HUES48 (cell line): ENCODE data around the gene PTGES2.

ENCODE experiments used
- H3K27ac ChIP-seq: one replicate; pipeline ENCODE4 v1.7.0; 2013; ENCODE audit warnings: low read depth, low read length, inconsistent platforms
- H3K27me3 ChIP-seq: 2 replicates; pipeline ENCODE4 v1.6.1; 2013; ENCODE audit warnings: mild to moderate bottlenecking, low read length; ENCODE audit not compliant: control insufficient read depth, insufficient read depth
- H3K36me3 ChIP-seq: 2 replicates; pipeline ENCODE4 v1.6.1; 2013; ENCODE audit warnings: low read length; ENCODE audit not compliant: control insufficient read depth, insufficient read depth
- H3K4me1 ChIP-seq: 2 replicates; pipeline ENCODE4 v1.6.1; 2013; ENCODE audit warnings: mild to moderate bottlenecking, low read length; ENCODE audit not compliant: control insufficient read depth, insufficient read depth
- H3K4me3 ChIP-seq: 2 replicates; pipeline ENCODE4 v1.5.1; 2013; ENCODE audit warnings: mild to moderate bottlenecking, low read depth, low read length
- H3K9ac ChIP-seq: 2 replicates; pipeline ENCODE4 v1.6.1; 2013; ENCODE audit warnings: mild to moderate bottlenecking, low read depth, low read length, moderate library complexity
- H3K9me3 ChIP-seq: 2 replicates; pipeline ENCODE4 v1.6.1; 2013; ENCODE audit warnings: low read length; ENCODE audit not compliant: control insufficient read depth, insufficient read depth

PTGES2 gene

DNA sequence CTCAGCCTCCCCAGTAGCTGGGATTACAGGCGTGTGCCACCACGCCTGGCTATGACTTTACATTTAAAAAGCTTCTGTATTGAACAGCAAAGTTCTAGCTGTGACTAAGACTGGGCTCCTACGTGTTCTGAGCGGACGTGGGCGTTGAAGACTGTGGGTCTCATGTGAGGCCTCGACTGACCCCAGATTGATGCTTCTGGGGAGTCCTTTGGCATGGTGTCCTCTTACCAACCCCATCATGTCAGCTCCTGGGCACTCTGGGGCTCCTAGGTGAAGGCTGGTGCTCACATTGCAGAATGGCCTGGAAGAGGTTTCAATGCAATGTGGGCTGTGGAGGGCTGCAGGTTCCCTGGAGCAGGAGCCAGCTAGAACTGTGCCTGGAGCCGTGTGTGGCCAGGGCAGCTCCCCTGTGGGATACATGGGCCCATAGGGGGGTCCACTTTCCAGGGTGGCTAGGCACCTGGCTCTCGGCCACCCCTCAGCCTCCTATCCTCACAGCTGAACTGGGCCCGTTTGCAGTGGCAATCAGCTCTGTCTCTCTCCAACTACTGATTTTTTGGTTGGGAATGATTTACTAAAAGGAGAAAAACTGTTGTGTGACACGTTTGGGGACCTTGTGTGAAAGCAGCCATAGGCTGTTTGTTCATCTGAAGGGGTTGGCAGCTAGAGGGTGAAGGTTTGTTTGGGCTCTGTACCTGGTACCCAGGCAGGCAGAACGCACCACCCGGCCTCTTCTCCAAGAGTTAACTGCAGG, 29.8 kb downstream of the PTGES2 start:
- Histone ChIP-seq H3K27me3 (no peaks in the 10 kb centered on the region), H3K4me1 (peaks cover 30% of the 10 kb centered on the region), H3K4me3 (peak overlapping the region; percentile 69; the same call in 1 of the 2 replicates), H3K27ac (peak overlapping the region; percentile 98), H3K9ac (peak overlapping the region; percentile 45; the same call in 1 of the 2 replicates), H3K36me3 (peaks cover 19% of the 10 kb centered on the region), H3K9me3 (no peaks in the 10 kb centered on the region)

DNA sequence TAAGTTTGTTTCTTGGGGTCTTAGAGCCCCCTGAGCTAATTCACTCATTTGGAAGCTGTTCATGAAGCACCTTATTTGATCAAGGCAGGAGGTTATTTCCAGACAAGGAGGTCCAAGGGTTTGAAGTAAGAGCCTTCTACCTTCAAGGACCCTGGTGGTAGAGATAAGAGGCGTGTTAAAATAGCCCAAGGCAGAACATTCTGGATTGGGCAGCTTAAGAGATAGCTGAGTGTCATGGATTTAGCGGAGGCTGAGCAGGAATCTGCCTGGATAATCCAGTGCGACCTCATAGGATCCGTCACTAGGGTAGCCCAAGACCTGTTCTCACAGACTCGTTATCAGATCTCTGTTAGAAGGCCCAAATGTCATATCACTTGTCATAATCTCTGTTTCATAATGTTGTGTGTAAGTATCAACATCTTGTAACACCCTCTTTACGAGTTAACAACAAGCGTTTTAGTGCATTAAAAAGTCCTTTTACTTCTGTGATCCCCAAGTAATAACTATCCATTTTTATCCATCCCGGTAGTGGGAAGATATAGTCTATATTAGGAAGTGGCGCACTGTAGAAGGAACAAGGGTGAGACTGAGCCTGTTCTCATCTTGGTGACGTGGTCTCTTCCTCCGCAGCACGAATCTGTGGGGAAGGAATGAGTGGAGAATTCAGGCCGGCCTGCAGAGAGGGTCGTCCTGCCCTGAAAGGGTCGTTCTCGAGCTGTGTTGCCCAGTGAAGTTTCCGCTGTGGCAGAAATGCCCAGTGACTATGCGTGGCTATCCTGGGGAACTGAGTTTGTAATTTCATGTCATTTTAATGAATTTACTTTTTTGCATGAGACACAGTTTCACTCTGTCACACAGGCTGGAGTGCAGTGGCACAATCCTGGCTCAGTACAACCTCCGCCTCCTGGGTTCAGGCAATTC, 30.7 kb downstream of the PTGES2 start:
- peaks cover 26% of the 10 kb centered on the region for H3K4me1 ChIP-seq
- no peak overlapping the region for H3K27ac ChIP-seq
- no peaks in the 10 kb centered on the region for H3K27me3 ChIP-seq
- peaks cover 11% of the 10 kb centered on the region for H3K36me3 ChIP-seq
- H3K9me3 ChIP-seq = no peaks in the 10 kb centered on the region
- H3K4me3 ChIP-seq = no peak overlapping the region
- H3K9ac ChIP-seq = no peak overlapping the region

DNA sequence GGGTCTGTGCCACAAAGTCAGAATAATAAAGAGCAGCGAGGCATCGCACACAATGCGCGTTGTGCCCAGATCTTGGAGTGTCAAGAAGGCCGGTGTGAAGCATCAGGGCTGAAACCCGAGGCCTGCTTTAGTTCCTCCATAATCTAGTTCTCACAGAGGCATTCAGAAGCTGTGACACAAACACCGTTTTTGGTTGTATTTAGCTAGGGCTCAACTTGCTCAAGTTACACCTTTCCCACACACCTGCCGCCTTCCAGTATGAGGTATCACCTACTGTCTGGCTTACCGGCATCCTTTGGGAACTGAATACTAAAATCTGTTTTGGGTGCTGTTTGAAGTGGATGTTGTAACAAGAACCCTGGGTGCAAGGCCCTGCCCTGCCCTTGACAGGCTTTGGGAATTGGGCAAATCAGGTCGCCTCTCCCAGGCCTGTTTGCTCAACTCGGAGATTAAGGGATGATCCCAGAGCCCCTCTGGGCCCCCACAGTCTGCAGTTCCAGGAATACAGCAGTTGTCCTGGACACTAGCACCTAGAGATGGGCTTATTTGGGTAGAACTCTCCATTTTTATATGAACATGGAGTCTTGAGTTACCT, 32.5 kb downstream of the PTGES2 start:
- peaks cover 24% of the 10 kb centered on the region for H3K4me1 ChIP-seq
- no peaks in the 10 kb centered on the region for H3K36me3 ChIP-seq
- H3K27ac ChIP-seq = no peak overlapping the region
- H3K9me3 ChIP-seq = no peaks in the 10 kb centered on the region
- H3K4me3 ChIP-seq = no peak overlapping the region
- H3K27me3 ChIP-seq = no peaks in the 10 kb centered on the region
- no peak overlapping the region for H3K9ac ChIP-seq

DNA sequence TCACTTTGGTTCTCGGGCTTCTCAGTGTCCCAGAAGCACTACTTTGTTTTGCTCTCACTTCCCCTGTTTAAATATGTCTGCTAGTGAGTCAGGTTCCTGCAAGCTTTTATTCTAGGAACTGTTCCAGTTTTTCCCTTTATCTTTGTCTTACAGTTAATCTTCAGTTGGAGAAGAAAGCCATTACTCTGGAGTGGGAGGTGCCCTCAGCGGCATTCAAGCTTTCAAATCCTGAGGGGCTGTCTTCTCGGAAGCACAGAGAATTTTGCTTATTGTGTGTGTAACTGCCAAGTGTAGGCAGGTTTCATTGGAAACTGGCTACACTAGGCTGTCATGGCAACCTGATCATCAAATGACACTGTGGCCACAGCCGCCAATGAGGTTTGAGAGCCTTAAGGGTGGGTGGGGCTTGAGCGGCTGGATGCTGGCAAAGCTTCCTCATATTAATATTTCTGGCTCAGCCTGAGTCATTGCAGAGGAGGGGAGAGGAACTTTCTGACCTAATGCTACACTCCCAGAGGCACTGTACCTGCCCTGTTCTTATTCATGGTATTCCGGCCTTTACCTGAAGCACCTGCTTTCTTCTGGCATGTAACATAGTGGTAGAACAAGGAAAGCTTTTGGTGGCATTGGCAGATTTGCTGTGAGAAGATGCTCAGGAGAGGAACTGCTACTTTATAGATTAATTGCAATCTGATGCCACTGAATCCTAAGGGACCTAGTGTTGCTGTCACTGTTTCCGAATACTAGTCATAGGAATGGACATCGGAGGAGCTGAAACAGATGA, 33.2 kb downstream of the PTGES2 start:
- no peak overlapping the region for H3K4me3 ChIP-seq
- no peaks in the 10 kb centered on the region for H3K9me3 ChIP-seq
- H3K9ac ChIP-seq = no peak overlapping the region
- H3K27me3 ChIP-seq = no peaks in the 10 kb centered on the region
- H3K27ac ChIP-seq = peak overlapping the region; percentile 58
- H3K4me1 ChIP-seq = peaks cover 17% of the 10 kb centered on the region
- H3K36me3 ChIP-seq = no peaks in the 10 kb centered on the region

DNA sequence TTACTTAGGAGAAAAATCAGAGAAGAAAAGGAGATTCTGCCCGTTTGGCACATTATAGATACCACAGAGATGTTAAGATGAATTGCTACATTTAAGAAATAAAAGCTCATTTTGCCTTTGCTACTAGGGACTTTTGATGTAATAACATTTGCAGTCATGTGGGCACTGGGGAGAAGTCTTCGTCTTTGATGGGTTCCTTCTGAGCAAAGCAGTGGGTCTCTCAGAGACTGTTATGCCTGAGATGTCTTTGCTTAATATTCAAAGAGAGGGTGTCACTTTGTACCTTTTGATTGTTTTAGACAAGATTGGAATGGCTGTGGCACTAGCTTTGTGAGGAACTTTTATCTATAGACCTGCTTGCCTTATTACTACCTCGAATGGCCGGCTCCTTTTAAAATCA, 34.5 kb downstream of the PTGES2 start:
- Histone ChIP-seq H3K36me3 (no peaks in the 10 kb centered on the region), H3K27me3 (no peaks in the 10 kb centered on the region), H3K27ac (no peak overlapping the region), H3K4me1 (peaks cover 11% of the 10 kb centered on the region), H3K9ac (no peak overlapping the region), H3K9me3 (no peaks in the 10 kb centered on the region), H3K4me3 (no peak overlapping the region)

DNA sequence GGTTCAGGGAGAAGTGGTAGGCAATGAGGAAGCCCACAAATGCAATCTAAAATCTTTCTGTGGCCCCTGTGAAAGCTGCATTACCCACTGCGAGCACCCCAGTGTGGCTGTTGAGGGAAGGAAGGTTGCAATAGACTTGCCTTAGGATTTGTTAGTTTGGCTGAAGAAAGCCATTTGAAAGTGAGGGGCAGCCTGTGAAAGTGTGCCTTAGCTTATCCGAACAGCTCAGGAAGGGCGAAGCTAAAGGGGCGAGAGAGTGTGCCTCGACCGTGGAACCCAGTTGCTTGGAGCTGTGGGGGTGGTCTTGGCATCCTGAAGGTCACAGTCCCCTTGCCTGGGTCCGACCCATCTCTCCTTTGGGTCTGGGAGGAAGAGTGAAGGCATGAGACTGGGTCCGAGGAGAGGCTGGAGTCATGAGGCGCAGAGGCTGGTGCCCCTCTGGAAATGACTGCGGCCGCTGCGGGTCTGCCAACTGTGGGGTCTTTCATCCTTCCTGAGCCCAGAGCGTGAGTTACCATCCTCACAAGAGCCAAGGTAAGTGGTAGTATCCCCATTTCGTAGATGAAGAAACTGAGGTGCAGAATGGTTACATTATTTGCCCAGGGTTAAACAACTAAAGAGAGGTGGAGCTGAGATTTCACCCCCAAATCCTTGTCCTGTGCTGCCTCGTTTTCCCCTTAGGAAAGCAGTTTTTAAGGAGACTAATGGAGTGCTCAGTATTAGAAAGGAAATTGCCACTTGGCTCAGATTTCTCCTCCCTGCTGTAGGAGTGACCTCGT, 35.1 kb downstream of the PTGES2 start:
- no peak overlapping the region for H3K27ac ChIP-seq
- no peaks in the 10 kb centered on the region for H3K9me3 ChIP-seq

DNA sequence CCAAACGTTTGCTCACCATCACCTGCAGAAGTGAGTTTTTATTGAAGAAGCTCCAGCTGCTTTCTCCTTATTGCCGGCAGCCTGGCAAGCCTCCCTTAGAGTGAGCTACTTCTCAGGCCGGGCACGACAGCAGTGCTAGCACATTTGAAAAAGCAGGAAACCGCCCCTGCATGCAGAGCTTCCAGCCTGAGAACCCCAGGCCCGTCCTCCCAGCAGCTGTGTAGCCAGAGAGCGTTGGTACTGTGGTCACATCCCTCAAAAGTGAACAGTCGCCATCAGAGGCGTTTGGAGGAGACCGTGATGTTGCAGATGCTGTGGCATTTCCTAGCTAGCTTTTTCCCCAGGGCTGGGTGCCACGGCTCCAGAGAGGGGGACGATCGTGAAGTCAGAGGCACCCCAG, 36.0 kb downstream of the PTGES2 start:
- Histone ChIP-seq H3K4me3 (no peak overlapping the region), H3K9ac (no peak overlapping the region), H3K4me1 (peaks cover 4% of the 10 kb centered on the region), H3K36me3 (no peaks in the 10 kb centered on the region), H3K27me3 (no peaks in the 10 kb centered on the region), H3K27ac (no peak overlapping the region), H3K9me3 (no peaks in the 10 kb centered on the region)

More for the DNA sequence above, 35.1 kb downstream of the PTGES2 start:
- no peak overlapping the region for H3K9ac ChIP-seq
- H3K27me3 ChIP-seq = no peaks in the 10 kb centered on the region
- H3K4me3 ChIP-seq = no peak overlapping the region
- peaks cover 5% of the 10 kb centered on the region for H3K4me1 ChIP-seq
- no peaks in the 10 kb centered on the region for H3K36me3 ChIP-seq

DNA sequence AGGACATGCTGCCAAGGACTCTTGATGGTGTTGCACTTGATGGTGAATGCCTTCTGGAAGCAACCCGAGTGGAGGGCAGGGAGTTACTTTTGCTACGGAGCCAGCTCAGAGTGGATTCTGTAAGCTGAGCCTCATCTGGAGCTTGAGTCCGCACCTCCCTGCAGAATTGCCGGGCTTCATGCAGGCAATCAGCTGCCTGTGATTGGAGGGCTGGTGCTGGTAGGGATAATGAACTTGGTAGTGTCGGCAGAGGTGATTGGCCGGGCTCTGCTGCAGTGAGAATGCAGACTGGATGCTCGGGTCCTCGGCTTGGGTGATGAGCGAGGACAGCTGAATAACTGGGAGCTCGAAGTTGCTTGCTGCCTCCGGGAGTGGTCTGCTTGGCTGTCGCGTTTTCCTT, 36.4 kb downstream of the PTGES2 start:
- Histone ChIP-seq H3K27me3 (no peaks in the 10 kb centered on the region), H3K4me1 (peaks cover 4% of the 10 kb centered on the region), H3K9ac (no peak overlapping the region), H3K36me3 (no peaks in the 10 kb centered on the region), H3K4me3 (no peak overlapping the region), H3K9me3 (no peaks in the 10 kb centered on the region), H3K27ac (no peak overlapping the region)

DNA sequence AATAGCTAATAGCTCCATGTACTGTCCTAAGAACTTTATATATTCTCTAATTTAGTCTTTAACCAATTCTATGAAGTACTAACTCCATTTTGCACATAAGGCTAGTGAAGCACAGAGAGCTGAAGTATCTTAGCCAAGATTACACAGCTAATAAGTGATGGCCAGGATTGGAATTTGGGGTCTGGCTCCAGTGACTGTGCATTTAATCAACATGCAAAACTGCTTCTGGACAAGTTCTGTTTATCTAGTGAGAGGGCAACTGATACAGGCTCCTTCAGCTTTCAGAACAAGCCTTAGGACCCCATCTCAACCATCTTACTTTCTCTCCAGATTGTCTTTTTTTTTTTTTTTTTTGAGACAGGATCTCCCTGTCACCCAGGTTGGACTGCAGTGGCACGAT, 38.2 kb downstream of the PTGES2 start:
- Histone ChIP-seq H3K9ac (no peak overlapping the region), H3K36me3 (no peaks in the 10 kb centered on the region), H3K9me3 (no peaks in the 10 kb centered on the region), H3K4me1 (peaks cover 4% of the 10 kb centered on the region), H3K27ac (no peak overlapping the region), H3K4me3 (no peak overlapping the region), H3K27me3 (no peaks in the 10 kb centered on the region)
